ENCODE data around the gene TAPBP.

GRCh38 chr6:33277663-33278391 lies 36.1 kb downstream of the TAPBP start:
- no peak for TF ChIP-seq CTCF (IDR thresholded peaks at IDR 0.05)
- TF ChIP-seq POLR2A (IDR thresholded peaks at IDR 0.05) = no peak
- no peak for TF ChIP-seq EP300 (IDR thresholded peaks at IDR 0.05)

Measured in tibial nerve (tissue), 4 donors.